ENCODE results near the gene PPFIA1. TPM values are rescaled to one million over a fixed set of nuclear protein-coding genes. Genes with fewer than 3 reads are reported as not detected.
"Not testable (repeated sequence)": the region's sequence is repeated elsewhere in the genome, so short reads cannot be mapped to it uniquely, and the experiment has no call there.

The PPFIA1 gene
- polyA plus RNA-seq, 4 donors, result 17.8 to 27.3 (median 23.6) TPM

- FAIRE-seq; H3K36me3 ChIP-seq (ENCODE audit: control insufficient read depth in 3 of 3, insufficient read depth in 2 of 3, low read depth in 1 of 3, low read length in 3 of 3): not testable (repeated sequence)
Measured at GRCh38 chr11:70259077-70259476, 11.4 kb upstream of the PPFIA1 start.

GRCh38 chr11:70262951-70263350 lies 7.5 kb upstream of the PPFIA1 start:
- DNase-seq, result no peak
- Histone ChIP-seq H3K27me3 (ENCODE audit: control insufficient read depth in 3 of 3, insufficient read depth in 3 of 3, low read length in 3 of 3) (no peaks in the 10 kb centered on the region), H3K4me1 (ENCODE audit: control insufficient read depth in 3 of 3, insufficient read depth in 2 of 3, low read depth in 1 of 3, low read length in 2 of 3) (no peaks in the 10 kb centered on the region), H3K27ac (ENCODE audit: low read depth in 1 of 3, low read length in 2 of 3) (no peak overlapping the region), H3K36me3 (ENCODE audit: control insufficient read depth in 3 of 3, insufficient read depth in 2 of 3, low read depth in 1 of 3, low read length in 3 of 3) (no peaks in the 10 kb centered on the region), H3K9me3 (ENCODE audit: control insufficient read depth in 2 of 2, insufficient read depth in 1 of 2, low read depth in 1 of 2, low read length in 1 of 2) (no peaks in the 10 kb centered on the region), H3K4me3 (ENCODE audit: low read depth in 1 of 3, low read length in 3 of 3) (no peak overlapping the region)
- WGBS, 3 donors, result 88 to 96% (median 90%) methylated on average over 6 of the region's 6 CpGs
- no peak for FAIRE-seq

More at GRCh38 chr11:70259077-70259476, 11.4 kb upstream of the PPFIA1 start:
- H3K27me3 ChIP-seq (ENCODE audit: control insufficient read depth in 3 of 3, insufficient read depth in 3 of 3, low read length in 3 of 3); H3K4me3 ChIP-seq (ENCODE audit: low read depth in 1 of 3, low read length in 3 of 3); DNase-seq; H3K9me3 ChIP-seq (ENCODE audit: control insufficient read depth in 2 of 2, insufficient read depth in 1 of 2, low read depth in 1 of 2, low read length in 1 of 2); H3K27ac ChIP-seq (ENCODE audit: low read depth in 1 of 3, low read length in 2 of 3); H3K4me1 ChIP-seq (ENCODE audit: control insufficient read depth in 3 of 3, insufficient read depth in 2 of 3, low read depth in 1 of 3, low read length in 2 of 3): not testable (repeated sequence)
- WGBS, 3 donors, result 85 to 91% (median 86%) methylated on average over 2 of the region's 2 CpGs

GRCh38 chr11:70263363-70263762 lies 7.1 kb upstream of the PPFIA1 start:
- WGBS, 3 donors, result 91 to 100% (median 94%) methylated on average over 7 of the region's 7 CpGs
- H3K27ac ChIP-seq (ENCODE audit: low read depth in 1 of 3, low read length in 2 of 3), result no peak overlapping the region
- H3K9me3 ChIP-seq (ENCODE audit: control insufficient read depth in 2 of 2, insufficient read depth in 1 of 2, low read depth in 1 of 2, low read length in 1 of 2), result no peaks in the 10 kb centered on the region
- DNase-seq, result no peak
- H3K4me1 ChIP-seq (ENCODE audit: control insufficient read depth in 3 of 3, insufficient read depth in 2 of 3, low read depth in 1 of 3, low read length in 2 of 3), result no peaks in the 10 kb centered on the region
- no peaks in the 10 kb centered on the region for H3K27me3 ChIP-seq (ENCODE audit: control insufficient read depth in 3 of 3, insufficient read depth in 3 of 3, low read length in 3 of 3)
- H3K36me3 ChIP-seq (ENCODE audit: control insufficient read depth in 3 of 3, insufficient read depth in 2 of 3, low read depth in 1 of 3, low read length in 3 of 3), result no peaks in the 10 kb centered on the region
- no peak overlapping the region for H3K4me3 ChIP-seq (ENCODE audit: low read depth in 1 of 3, low read length in 3 of 3)
- FAIRE-seq, result no peak

GRCh38 chr11:70265341-70265740 lies 5.1 kb upstream of the PPFIA1 start:
- DNase-seq, result no peak
- no peaks in the 10 kb centered on the region for H3K36me3 ChIP-seq (ENCODE audit: control insufficient read depth in 3 of 3, insufficient read depth in 2 of 3, low read depth in 1 of 3, low read length in 3 of 3)

GRCh38 chr11:70267405-70267950 lies 3.0 kb upstream of the PPFIA1 start:
- Histone ChIP-seq H3K4me1 (ENCODE audit: control insufficient read depth in 3 of 3, insufficient read depth in 2 of 3, low read depth in 1 of 3, low read length in 2 of 3) (peaks cover 2 to 10% (median 10%) of the 10 kb centered on the region in 3 donors), H3K4me3 (ENCODE audit: low read depth in 1 of 3, low read length in 3 of 3) (no peak overlapping the region), H3K36me3 (ENCODE audit: control insufficient read depth in 3 of 3, insufficient read depth in 2 of 3, low read depth in 1 of 3, low read length in 3 of 3) (peaks cover 0 to 3% (median 0%) of the 10 kb centered on the region in 3 donors), H3K27me3 (ENCODE audit: control insufficient read depth in 3 of 3, insufficient read depth in 3 of 3, low read length in 3 of 3) (no peaks in the 10 kb centered on the region), H3K9me3 (ENCODE audit: control insufficient read depth in 2 of 2, insufficient read depth in 1 of 2, low read depth in 1 of 2, low read length in 1 of 2) (no peaks in the 10 kb centered on the region), H3K27ac (ENCODE audit: low read depth in 1 of 3, low read length in 2 of 3) (no peak overlapping the region)
- FAIRE-seq, result no peak
- WGBS, 3 donors, result 80 to 86% (median 84%) methylated on average over 5 of the region's 5 CpGs
- no peak for DNase-seq

More at GRCh38 chr11:70265341-70265740, 5.1 kb upstream of the PPFIA1 start:
- Histone ChIP-seq H3K4me1 (ENCODE audit: control insufficient read depth in 3 of 3, insufficient read depth in 2 of 3, low read depth in 1 of 3, low read length in 2 of 3) (peaks cover 0 to 5% (median 0%) of the 10 kb centered on the region in 3 donors), H3K9me3 (ENCODE audit: control insufficient read depth in 2 of 2, insufficient read depth in 1 of 2, low read depth in 1 of 2, low read length in 1 of 2) (no peaks in the 10 kb centered on the region), H3K27me3 (ENCODE audit: control insufficient read depth in 3 of 3, insufficient read depth in 3 of 3, low read length in 3 of 3) (no peaks in the 10 kb centered on the region), H3K4me3 (ENCODE audit: low read depth in 1 of 3, low read length in 3 of 3) (no peak overlapping the region), H3K27ac (ENCODE audit: low read depth in 1 of 3, low read length in 2 of 3) (no peak overlapping the region)
- WGBS, 3 donors, result 39% methylated on average over 7 of the region's 7 CpGs
- no peak for FAIRE-seq

- DNase-seq (no peak), FAIRE-seq (no peak)
- WGBS, 3 donors, result 79 to 88% (median 81%) methylated on average over 10 of the region's 10 CpGs
- Histone ChIP-seq H3K36me3 (ENCODE audit: control insufficient read depth in 3 of 3, insufficient read depth in 2 of 3, low read depth in 1 of 3, low read length in 3 of 3) (peaks cover 0 to 6% (median 0%) of the 10 kb centered on the region in 3 donors), H3K27me3 (ENCODE audit: control insufficient read depth in 3 of 3, insufficient read depth in 3 of 3, low read length in 3 of 3) (no peaks in the 10 kb centered on the region), H3K4me3 (ENCODE audit: low read depth in 1 of 3, low read length in 3 of 3) (no peak overlapping the region), H3K27ac (ENCODE audit: low read depth in 1 of 3, low read length in 2 of 3) (no peak overlapping the region), H3K4me1 (ENCODE audit: control insufficient read depth in 3 of 3, insufficient read depth in 2 of 3, low read depth in 1 of 3, low read length in 2 of 3) (peaks cover 2 to 10% (median 10%) of the 10 kb centered on the region in 3 donors), H3K9me3 (ENCODE audit: control insufficient read depth in 2 of 2, insufficient read depth in 1 of 2, low read depth in 1 of 2, low read length in 1 of 2) (no peaks in the 10 kb centered on the region)
Measured at GRCh38 chr11:70268526-70268925, 2.0 kb upstream of the PPFIA1 start.

- H3K9me3 ChIP-seq (ENCODE audit: control insufficient read depth in 2 of 2, insufficient read depth in 1 of 2, low read depth in 1 of 2, low read length in 1 of 2), result no peaks in the 10 kb centered on the region
- peak overlapping the region; percentile 85 to 96 (median 86) for H3K27ac ChIP-seq (ENCODE audit: low read depth in 1 of 3, low read length in 2 of 3)
- WGBS, 3 donors, result 1 to 2% (median 1%) methylated on average over 61 to 75 of the region's 75 CpGs
- H3K4me1 ChIP-seq (ENCODE audit: control insufficient read depth in 3 of 3, insufficient read depth in 2 of 3, low read depth in 1 of 3, low read length in 2 of 3), result peaks cover 2 to 10% (median 10%) of the 10 kb centered on the region in 3 donors
- no peaks in the 10 kb centered on the region for H3K27me3 ChIP-seq (ENCODE audit: control insufficient read depth in 3 of 3, insufficient read depth in 3 of 3, low read length in 3 of 3)
- peak overlapping the region; percentile 81 to 90 (median 87) for H3K4me3 ChIP-seq (ENCODE audit: low read depth in 1 of 3, low read length in 3 of 3)
- H3K36me3 ChIP-seq (ENCODE audit: control insufficient read depth in 3 of 3, insufficient read depth in 2 of 3, low read depth in 1 of 3, low read length in 3 of 3), result peaks cover 0 to 13% (median 4%) of the 10 kb centered on the region in 3 donors
- DNase-seq (peak; percentile 43 to 77), FAIRE-seq (no peak)
Measured at GRCh38 chr11:70270877-70271648, 573 bp downstream of the PPFIA1 start.

- H3K27me3 ChIP-seq (ENCODE audit: control insufficient read depth in 3 of 3, insufficient read depth in 3 of 3, low read length in 3 of 3), result no peaks in the 10 kb centered on the region
- H3K9me3 ChIP-seq (ENCODE audit: control insufficient read depth in 2 of 2, insufficient read depth in 1 of 2, low read depth in 1 of 2, low read length in 1 of 2), result no peaks in the 10 kb centered on the region
- no peak for DNase-seq
- H3K36me3 ChIP-seq (ENCODE audit: control insufficient read depth in 3 of 3, insufficient read depth in 2 of 3, low read depth in 1 of 3, low read length in 3 of 3), result peaks cover 0 to 13% (median 4%) of the 10 kb centered on the region in 3 donors
- peaks cover 2 to 10% (median 10%) of the 10 kb centered on the region in 3 donors for H3K4me1 ChIP-seq (ENCODE audit: control insufficient read depth in 3 of 3, insufficient read depth in 2 of 3, low read depth in 1 of 3, low read length in 2 of 3)
- H3K4me3 ChIP-seq (ENCODE audit: low read depth in 1 of 3, low read length in 3 of 3), result peak overlapping the region; percentile 81 to 90 (median 87)
- H3K27ac ChIP-seq (ENCODE audit: low read depth in 1 of 3, low read length in 2 of 3), result no peak overlapping the region
- FAIRE-seq, result no peak
- 4 to 8% (median 7%) methylated on average over 2 of the region's 2 CpGs for WGBS, 3 donors
Measured at GRCh38 chr11:70271649-70271953, 1.1 kb downstream of the PPFIA1 start.
